GM18517 (cell line): Measurements from ENCODE around the gene TNFAIP8L3.
"Not testable (repeated sequence)": the region's sequence is repeated elsewhere in the genome, so short reads cannot be mapped to it uniquely, and the experiment has no call there.

ENCODE experiments used
- ATAC-seq: cut with Tn5 transposase; IDR thresholded peaks from one replicate; pipeline ENCODE4 v1.9.1; 2021; ENCODE audit warnings: mild to moderate bottlenecking, moderate library complexity; ENCODE audit not compliant: unreplicated experiment

The TNFAIP8L3 gene

DNA sequence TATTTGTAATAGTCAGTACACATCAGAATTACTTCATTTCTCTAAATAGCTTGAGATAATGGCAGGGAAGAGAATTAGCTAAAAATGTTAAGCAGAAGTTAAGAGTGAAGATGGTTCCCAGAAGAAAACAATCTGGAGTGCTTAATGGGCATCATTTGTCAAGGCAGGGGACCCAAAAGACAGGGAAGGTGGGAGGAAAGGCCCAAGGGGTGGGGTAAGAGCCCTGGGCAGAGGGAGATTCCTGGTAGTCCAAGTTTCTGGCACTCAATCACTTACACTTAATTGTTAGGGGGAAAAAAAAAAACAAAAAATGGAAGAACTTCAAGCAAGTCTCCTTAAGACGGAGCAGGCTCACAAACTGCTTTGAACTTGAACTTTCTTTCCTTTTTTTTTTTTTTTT is 28.9 kb downstream of the TNFAIP8L3 start:
- no peak for ATAC-seq

DNA sequence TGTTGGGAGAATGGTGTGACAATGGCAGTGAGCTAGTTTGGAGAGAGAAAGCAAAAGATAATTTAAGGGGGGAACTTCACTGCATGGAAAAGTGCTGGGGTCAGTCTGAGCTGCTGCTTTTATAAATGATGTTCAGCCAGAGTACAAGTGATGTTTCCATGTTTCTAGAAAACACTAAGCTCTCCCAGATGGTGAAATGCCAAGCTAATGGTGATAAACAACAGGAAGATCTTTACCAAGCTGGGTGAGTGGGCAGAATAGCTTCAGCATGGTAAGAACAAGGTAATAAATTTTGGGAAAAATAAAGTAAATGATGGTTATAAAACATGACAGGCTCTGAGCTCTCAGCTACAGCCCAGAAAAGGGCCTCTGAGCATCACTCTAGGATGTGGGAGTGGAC is 29.4 kb downstream of the TNFAIP8L3 start:
- ATAC-seq, result no peak

DNA sequence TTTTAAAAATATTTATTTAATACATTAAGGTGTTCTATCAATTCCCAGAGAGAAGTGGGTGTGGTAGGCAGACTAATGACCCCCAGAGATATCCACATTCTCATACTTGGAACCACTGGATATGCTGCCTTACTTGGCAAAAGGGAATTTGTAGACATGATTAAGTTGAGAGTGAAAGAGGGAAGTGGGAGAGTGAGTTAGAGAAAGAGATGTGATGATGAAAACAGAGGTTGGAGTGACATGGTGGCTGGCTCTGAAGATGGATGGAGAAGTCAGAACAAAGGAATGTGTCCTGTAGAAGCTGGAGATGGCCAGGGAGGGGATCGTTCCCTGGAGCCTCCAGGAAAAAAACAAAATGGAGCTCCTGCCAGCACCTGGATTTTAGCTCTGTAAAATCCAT is 32.0 kb downstream of the TNFAIP8L3 start:
- ATAC-seq, result no peak

DNA sequence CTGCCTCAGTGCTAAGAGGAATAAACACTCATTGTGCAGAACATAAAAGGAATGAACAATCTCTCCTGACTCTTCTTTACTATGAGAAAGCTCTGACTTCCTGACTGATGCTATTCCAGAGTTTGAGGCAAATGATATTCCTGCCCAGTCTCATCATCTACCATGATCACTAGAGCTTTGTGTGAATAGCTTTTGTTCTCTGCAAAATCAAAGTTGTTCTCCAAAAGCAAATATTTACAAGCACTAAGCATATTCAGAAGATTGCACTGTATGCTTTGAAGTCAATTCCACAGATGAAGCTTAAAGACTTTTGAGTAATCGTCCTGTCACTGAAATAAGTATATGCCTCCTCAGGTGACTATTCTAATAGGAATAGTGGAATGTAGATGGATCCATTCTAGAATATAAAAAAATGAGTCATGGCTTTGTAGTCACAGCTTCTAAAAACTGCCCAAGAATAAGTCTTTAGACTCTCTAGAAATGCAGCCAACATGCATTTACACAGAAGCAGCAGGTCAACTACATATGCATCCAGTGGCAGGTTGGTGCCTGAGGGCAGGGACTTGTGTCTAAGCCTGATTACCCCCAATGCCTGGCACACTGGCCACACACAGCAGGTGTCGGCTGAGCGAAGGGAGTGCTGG is 34.6 kb downstream of the TNFAIP8L3 start:
- no peak for ATAC-seq

DNA sequence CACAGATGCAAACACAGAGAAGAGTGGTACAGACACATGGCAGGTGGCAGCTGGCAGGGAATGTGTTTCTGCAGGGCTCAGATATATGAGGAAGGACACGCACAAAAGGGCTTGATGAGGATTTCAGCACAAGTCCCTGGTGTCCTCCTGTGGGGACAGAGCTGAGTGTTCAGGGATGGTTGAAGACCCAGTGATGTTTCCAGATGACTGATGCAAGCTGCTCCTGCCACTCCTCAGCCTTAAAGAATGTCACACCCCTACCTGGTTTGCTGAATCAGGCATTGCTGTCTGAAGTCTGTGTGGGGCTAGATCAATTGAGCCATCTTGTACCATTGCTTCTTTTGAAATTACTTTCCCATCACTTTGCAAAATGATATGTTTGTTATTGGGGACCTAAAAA is 40.2 kb downstream of the TNFAIP8L3 start:
- ATAC-seq, result no peak

DNA sequence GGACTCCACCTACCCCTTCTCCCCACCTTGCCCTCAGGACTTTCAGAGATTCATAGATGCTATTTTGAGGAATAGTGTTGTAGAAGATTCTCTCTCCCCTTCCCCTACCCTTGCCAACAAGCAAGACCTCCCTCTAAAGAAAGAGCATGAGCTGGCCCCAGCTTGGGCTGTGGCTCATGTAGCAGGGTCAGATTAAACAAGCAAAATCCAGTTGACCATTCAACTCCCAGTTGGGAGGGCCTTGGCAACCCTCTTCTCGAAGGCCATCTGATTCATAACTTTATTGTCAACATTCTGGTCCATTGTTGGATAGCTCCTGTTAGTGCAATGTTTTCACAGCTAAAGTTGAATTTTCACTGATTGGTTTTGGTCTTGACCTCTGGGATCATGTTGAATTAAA is 41.1 kb downstream of the TNFAIP8L3 start:
- no peak for ATAC-seq

DNA sequence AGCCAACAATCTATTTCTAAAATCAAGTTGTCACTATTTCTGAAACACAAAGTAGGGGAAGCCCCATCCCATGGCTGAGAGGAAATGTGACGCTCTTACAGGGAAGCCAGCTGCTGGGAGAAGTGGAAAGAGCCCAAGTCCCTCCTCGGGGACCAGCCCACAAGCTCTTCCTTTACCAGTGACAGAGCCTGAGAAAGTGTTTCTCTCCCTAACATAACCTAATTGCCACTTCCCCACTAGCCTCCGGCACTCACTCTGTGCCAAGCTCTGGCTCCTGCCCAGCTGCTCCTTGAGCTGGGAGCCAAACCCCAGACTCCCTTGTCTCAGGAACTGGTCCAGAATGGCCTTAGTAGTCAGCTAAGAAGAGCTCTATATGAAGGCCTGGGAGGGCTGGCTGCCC is 42.9 kb downstream of the TNFAIP8L3 start:
- ATAC-seq, result no peak

DNA sequence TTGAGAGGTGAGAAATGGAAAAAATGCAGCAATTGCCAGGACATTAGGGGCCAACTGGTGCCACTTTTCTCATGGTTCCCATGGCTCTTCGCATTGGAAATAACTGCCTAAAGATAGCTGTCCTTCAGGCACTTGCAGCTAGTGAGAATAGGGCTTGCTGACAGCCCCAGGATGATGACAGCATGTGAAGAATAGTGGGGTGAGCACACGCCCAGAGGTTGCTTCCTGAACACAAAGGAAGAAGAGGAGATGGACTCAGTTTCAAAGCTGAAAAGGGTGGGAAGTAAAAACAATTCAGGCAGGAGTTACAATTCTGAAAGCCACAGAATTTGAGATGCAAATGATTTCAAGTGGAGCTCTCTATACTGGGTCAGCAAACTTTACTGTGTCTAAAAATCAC is 45.6 kb downstream of the TNFAIP8L3 start:
- no peak for ATAC-seq

DNA sequence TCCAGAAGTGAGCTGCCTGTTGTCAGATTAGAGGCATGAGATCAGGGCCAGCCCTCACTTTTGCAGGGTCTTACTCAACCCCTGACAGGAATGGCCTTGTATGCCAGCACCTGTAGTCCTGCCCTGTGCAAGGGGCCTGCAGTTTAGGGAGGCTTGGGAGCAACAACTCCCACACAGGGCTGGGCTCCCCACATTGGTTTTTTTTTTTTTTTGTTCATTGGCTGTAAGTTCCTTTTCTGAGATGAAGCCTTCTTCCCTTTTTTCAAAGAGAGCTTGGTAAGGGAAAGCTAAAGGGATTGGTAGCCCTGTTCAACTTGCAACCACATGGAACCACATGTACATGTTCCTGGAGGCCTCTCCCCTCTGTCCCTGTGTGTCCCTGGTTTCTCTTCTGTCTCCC is 46.4 kb downstream of the TNFAIP8L3 start:
- no peak for ATAC-seq

DNA sequence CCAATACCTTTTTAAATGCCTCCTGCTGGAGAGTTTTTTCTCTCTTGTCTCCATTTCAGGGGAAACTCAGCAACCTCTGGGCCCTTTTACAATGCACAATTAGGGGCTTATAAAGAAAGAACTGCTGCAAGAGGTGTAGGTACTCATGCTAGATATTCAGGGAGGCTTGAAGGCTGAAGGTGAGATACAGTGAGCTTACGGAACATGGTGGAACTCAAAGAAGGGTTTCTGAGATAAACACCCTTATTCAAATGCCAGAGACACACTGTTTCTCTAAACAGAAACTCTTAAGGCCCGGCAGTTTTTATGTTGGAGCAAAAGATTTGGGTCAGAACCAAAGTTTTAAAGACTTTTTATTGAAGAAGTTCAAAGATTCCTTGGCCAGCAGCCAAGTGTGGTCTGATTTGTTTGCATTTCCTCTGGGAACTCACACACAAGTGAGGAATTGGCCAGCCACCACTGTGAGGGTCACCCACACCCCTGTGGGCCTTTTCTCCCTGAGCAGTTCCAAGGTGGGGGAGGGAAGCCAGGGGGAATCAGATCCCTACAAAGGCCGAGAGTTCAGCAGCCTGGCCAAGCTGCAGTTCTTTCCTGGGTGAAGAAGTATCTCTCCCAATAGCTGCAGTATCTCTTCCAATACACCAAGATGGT is 47.8 kb downstream of the TNFAIP8L3 start:
- no peak for ATAC-seq

DNA sequence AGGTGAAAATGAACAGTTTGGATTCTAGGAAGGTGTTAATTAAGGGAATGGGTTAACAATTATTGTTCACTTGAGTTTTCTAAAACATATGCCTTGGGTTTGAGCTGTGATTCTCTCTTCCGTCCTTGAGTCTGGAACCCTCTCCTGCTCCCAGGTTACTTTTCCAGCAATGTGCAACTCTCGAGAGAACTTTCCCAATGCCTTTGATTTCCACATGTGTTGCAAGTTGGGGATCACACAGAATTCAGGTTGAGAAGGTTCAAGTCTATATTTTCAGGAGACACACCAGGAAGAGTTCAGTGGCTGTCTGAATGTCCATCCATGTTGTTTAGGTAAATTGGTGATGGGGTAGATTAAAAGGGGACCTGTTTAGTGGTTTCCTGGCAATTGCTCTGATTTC is 48.7 kb downstream of the TNFAIP8L3 start:
- ATAC-seq, result no peak

DNA sequence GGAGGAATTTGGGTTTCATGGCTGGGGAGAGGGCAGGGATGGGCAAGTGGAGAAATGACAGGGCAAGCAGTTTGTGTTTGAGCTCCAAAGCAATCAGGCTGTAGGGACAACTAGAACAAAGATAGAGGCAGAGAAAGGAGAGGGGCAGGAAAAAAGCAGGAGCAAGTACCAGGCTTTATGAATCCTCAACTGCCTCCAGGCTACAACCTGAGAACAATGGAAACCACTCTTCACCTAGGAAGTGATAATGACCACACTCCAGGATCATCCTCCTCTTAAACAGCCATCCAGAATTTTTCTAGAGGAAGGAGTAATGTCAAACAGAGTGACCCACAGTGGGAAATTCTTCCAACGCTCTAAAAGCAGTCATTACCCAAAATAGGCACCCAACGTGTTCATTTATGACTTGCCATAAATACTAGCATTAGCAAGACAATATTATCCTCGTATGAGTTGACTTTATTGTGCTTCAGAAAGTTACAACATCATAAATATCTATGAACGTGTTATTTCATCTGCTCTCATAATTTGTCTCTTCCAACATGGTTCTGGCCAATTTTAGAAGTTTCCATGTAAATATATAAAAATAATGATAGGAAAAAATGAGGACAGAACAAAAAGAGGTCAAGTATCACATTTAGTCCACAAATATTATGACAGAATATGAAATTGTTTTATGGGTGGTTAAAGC is 50.5 kb downstream of the TNFAIP8L3 start:
- ATAC-seq, result no peak

DNA sequence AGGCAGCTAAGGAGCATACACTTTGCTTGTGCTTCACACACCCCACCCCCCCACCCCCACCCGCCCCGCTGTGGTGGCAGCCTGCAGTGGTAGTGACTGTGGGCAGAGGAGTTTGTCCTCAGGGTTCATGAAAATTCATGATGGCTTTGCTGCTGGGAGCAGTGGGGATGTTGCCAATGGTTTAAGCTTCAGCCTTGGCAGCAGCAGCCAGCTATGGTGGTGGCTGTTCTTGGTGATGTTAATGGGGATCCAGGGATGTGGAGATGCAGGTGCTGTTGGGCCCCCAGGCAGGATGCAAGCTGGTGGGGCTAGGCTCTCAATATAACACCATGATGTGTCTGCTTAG is 55.8 kb downstream of the TNFAIP8L3 start:
- no peak for ATAC-seq

DNA sequence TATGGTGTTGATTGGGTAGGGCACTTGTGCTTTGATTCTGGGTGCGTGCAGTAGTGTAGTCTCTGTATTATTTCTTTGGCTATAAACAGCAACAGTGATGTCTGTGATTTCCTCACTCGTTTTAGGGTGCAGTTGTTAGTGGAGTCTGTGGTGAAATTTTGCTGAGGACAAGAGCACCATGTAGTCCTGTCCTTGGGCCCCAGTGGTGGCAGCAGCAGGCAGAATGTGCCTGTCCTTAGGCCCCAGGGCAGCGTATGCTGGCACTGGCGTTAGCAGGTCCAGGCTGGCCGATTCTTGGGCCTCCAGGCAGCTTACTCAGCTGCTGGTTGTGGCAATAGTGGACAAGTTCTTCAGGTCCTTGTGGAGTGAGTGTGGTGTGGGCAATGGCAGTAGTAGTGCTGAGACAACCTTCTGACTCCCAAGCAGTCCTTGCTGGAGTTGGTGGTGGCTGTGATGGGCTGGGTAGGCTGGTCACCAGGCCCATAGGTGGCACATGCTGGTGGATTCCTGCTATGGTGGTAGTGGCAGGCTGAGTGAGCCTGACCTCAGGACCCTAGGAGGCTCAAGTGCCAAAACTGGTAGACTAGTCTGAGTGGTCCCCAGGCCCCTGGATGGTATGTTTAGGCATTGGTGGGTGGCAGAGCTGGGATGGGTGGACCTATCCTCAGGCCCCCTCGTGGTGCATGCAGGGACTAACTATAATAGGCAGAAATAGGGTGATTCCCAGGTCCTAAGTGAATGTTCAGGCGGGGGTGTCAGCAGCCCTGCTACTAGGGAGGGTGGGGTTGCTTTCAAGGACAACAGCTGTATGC is 56.3 kb downstream of the TNFAIP8L3 start:
- no peak for ATAC-seq

DNA sequence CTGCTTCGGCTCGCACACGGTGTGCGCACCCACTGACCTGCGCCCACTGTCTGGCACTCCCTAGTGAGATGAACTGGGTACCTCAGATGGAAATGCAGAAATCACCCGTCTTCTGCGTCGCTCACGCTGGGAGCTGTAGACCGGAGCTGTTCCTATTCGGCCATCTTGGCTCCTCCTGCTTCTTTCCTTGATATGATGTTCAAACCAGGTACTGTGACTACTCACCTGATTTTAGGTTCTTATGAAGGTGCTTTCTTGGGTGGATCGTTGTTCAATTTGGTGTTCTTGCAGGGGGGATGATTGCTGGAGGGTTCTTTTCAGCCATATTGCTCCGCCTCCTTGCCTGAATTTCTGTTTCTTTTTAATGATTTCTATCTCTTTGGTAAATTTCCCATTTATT is 57.2 kb downstream of the TNFAIP8L3 start:
- ATAC-seq, result not testable (repeated sequence)

DNA sequence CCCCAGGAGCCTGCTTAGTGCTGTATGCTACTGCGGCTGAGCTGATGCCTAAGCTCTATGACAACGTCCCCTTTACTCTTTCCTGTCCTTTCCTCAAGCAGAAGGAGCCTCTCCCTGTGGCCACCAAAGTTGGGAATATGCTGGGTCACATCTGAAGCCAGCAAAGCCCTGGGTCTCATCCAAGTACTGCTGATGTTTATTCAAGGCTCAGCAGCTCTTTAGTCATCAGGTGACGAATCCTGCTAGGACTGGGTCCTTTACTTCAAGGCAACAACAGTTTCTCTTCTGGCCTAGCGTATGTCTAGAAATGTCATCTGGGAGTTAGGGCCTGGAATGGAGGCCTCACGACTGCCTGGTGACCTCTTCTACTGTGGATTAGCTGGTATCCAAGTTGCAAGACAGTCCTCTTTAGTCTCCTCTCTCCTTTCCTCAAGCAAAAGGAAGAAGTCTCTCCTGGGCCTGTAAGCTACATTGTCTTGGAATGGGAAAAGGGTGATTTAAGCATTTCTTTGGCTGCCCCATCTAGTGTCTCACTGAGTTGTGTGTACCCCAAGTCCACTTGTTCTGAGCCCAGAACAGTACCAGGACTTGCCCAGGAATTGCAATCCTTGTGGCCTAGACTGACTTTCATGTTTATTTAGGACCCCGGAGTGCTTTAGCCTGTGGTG is 63.9 kb downstream of the TNFAIP8L3 start:
- ATAC-seq, result no peak

DNA sequence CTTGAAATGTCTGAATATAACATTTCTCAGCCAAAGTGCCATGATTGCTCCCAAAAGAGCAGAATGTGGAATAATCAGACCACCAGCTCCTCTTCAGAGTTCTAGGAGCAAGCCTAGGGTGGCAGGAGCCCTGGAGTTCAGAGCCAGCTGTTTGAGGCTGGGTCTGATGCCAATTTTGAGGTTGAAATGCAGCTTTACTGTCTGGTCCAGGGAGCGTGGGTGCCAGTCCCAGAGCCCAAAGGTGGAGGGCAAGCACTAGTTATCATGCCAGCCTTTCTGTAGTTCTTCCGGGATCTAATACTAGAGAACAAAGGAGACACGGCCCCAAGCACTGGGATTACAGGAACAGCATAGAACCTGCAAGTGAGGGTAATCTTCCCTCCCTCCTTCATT is 69.3 kb downstream of the TNFAIP8L3 start:
- ATAC-seq, result no peak

DNA sequence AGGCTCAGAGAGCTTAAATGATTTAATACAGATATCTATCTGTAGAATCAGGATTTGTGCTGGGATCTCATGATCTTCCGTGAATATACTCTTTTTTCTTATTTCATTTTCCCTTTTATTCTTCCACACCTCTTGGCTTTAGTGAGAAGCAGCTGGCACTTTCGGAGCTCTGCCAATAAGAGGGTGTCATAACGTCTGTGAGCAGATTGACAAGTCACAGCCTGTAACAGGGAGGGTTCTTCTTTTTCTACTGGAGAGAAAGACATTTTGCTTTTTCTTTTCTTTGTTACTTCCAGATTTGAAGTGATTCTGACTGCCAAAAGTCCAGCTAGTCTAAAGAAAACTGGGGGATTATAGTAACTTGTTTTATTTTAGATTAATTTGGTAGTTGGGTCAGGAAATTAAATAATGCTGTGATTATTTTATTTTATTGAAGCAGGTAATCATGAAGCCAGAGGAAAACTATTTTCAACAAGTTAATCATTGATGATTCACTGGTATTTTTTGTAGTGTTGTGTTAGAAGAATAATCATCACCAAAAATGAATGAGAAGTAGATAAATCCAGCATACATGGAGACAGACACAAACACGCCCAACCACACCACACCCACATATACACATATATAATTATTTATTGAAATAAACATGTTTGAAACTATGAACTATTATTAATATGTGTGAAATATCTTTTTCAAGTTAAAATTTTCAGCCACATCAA is 69.8 kb downstream of the TNFAIP8L3 start:
- ATAC-seq, result no peak

DNA sequence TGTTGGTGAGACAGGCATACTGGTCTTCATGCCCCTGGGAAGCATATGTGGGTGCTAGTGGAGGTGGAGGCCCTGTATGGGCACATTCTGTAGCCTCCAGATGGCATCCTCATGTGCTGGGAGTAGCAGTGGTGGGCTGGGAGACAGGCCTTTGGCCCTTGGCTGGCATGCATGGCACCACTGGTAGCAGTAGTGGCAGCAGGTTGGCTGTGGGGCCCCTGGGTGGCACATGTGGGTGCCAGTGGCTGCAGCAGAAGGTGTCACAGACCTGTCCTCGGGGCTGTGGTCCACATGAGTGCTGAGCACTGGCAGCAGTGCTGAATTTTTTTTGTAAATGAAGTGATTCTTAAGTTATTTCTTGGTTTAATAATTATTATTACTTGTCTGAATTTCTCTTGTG is 71.2 kb downstream of the TNFAIP8L3 start:
- ATAC-seq, result no peak

DNA sequence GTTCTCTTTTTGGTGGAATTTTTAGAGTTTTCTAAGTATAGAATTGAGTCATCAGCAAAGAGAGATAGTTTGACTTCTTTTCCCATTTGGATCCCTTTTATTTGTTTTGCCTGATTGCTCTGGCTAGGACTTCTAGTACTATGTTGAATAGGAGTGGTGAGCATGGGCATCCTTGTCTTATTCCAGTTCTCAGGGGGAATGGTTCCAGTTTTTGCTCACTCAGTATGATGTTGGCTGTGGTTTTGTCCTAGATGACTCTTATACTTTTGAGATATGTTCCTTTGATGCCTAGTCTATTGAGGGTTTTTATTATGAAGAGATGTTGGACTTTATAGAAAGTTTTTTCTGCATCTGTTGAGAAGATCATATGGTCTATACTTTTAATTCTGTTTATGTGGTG is 72.5 kb downstream of the TNFAIP8L3 start:
- ATAC-seq, result no peak

DNA sequence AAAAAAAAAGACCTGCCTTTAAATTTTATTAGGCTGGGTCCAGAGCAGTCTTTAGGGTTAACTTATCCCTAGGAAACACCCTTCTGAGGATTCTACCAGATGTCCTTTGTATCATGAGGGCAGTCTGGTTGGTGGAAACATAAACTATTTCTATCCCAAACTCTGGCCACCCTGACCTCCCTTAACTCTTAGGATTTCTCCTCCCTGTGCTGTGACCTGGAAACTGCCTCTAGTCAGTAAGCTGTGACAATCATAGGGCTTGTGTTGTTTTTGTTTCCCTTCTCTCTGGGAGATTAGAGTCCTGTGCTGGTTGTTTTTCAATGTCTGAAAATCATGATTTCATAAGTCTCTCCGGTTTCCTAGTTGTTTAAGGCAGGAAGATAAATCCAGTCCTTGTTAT is 78.1 kb downstream of the TNFAIP8L3 start:
- no peak for ATAC-seq
